Esophagus muscularis mucosa (tissue), 4 donors: Measurements from ENCODE around the gene RCHY1.

Experiments
- CTCF ChIP-seq, 3 experiments: fragments of 200-600 bp in 2 of 3; fragments of 450-650 bp in 1 of 3; sonication (generic) in 2 of 3; IDR thresholded peaks; one replicate each; pipeline ENCODE4 v1.5.1; 2017 to 2019; ENCODE audit warnings: antibody characterized with exemption in 3 of 3, mild to moderate bottlenecking in 2 of 3, moderate library complexity in 1 of 3
- EP300 ChIP-seq: sonication (generic); formaldehyde crosslinking; IDR thresholded peaks from one replicate; pipeline ENCODE4 v1.6.1; 2017; ENCODE audit warnings: antibody characterized with exemption
- POLR2A ChIP-seq: fragments of 450-650 bp; IDR thresholded peaks from one replicate; pipeline ENCODE4 v1.6.1; 2017; ENCODE audit warnings: antibody characterized with exemption, moderate library complexity, mild to moderate bottlenecking, low read depth
- POLR2AphosphoS5 ChIP-seq, 2 donors: sonication (generic); formaldehyde crosslinking; IDR thresholded peaks; one replicate each; pipeline ENCODE4 v1.6.1; 2017; ENCODE audit warnings: antibody characterized with exemption in 2 of 2

GRCh38 chr4:75502671-75503070 is 11.5 kb downstream of the RCHY1 start:
- TF ChIP-seq CTCF (IDR thresholded peaks at IDR 0.05): no peak
- no peak for TF ChIP-seq EP300
- no peak for TF ChIP-seq POLR2A
- no peak for TF ChIP-seq POLR2AphosphoS5 (IDR thresholded peaks at IDR 0.05)
